PFSK-1 (cell line): ENCODE data around the gene PDZD11.
A peak's percentile ranks its signal among the peaks of the same experiment; 100 is the strongest.

ENCODE experiments used
- FOXP2 ChIP-seq: optimal IDR thresholded peaks from 2 replicates; pipeline ENCODE3; 2011; ENCODE audit warnings: borderline replicate concordance, control low read depth, inconsistent platforms; ENCODE audit not compliant: insufficient read depth; ENCODE audit errors: extremely low read length, extremely low read depth
- POLR2AphosphoS5 ChIP-seq: IDR thresholded peaks from 2 replicates; pipeline ENCODE4 v1.6.1; 2012; ENCODE audit warnings: low read depth, mild to moderate bottlenecking, control low read depth, low read length, moderate library complexity
- SIN3A ChIP-seq: IDR thresholded peaks from 2 replicates; pipeline ENCODE4 v1.6.1; 2012; ENCODE audit warnings: mild to moderate bottlenecking, low read length, moderate library complexity, borderline replicate concordance; ENCODE audit not compliant: insufficient read depth
- TAF1 ChIP-seq: IDR thresholded peaks from 2 replicates; pipeline ENCODE4 v1.6.1; 2012; ENCODE audit warnings: low read length, control low read depth, borderline replicate concordance; ENCODE audit not compliant: insufficient read depth
- TF ChIP-seq, protein P1 (sequence below), 2 experiments: IDR thresholded peaks; 2 replicates each; pipeline versions ENCODE4 v1.6.1 to v1.8.0; 2011 to 2012; ENCODE audit warnings: low read depth in 2 of 2, low read length in 2 of 2, control low read depth in 1 of 2, inconsistent platforms in 1 of 2, mild to moderate bottlenecking in 1 of 2, moderate library complexity in 1 of 2; ENCODE audit not compliant: insufficient read depth in 1 of 2

PDZD11 gene

GRCh38 chrX:70292788-70293187 lies 3.1 kb upstream of the PDZD11 start:
- TF ChIP-seq FOXP2 (no peak), TAF1 (no peak), SIN3A (no peak), POLR2AphosphoS5 (no peak)
- TF ChIP-seq, protein P1, sequence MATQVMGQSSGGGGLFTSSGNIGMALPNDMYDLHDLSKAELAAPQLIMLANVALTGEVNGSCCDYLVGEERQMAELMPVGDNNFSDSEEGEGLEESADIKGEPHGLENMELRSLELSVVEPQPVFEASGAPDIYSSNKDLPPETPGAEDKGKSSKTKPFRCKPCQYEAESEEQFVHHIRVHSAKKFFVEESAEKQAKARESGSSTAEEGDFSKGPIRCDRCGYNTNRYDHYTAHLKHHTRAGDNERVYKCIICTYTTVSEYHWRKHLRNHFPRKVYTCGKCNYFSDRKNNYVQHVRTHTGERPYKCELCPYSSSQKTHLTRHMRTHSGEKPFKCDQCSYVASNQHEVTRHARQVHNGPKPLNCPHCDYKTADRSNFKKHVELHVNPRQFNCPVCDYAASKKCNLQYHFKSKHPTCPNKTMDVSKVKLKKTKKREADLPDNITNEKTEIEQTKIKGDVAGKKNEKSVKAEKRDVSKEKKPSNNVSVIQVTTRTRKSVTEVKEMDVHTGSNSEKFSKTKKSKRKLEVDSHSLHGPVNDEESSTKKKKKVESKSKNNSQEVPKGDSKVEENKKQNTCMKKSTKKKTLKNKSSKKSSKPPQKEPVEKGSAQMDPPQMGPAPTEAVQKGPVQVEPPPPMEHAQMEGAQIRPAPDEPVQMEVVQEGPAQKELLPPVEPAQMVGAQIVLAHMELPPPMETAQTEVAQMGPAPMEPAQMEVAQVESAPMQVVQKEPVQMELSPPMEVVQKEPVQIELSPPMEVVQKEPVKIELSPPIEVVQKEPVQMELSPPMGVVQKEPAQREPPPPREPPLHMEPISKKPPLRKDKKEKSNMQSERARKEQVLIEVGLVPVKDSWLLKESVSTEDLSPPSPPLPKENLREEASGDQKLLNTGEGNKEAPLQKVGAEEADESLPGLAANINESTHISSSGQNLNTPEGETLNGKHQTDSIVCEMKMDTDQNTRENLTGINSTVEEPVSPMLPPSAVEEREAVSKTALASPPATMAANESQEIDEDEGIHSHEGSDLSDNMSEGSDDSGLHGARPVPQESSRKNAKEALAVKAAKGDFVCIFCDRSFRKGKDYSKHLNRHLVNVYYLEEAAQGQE (IDR thresholded peaks at IDR 0.05; ENCODE audit: insufficient read depth in 1 of 2, low read depth in 2 of 2, low read length in 2 of 2), result no peak

- no peak for TF ChIP-seq TAF1
- TF ChIP-seq, protein P1 (IDR thresholded peaks at IDR 0.05; ENCODE audit: insufficient read depth in 1 of 2, low read depth in 2 of 2, low read length in 2 of 2), result no peak
These were observed 447 bp downstream of the PDZD11 start for GRCh38 chrX:70289168-70289792.

DNA sequence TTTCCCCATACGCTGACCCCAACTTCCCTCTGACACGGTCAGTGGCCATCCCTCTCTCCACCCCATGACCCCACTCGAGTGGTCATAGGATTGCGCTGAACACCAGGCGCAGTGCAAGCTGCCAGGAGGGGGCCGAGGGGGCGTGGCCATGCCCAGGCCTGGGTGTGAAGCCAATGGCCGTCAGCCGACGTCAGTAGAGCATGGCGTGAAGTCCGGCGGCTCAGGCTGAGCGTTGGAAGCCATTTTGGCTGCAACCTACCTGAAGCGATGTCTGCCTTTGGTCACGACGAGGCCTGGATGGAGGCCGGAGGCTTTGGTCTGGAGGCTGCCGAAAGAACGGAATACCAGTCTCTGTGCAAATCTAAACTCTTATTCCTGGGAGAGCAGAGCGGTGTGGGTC lies 7.8 kb downstream of the PDZD11 start, which contains the start of gene RAB41:
Gene RAB41 (plus strand): TSS at position 222 of the 400 bp plus-strand sequence. CDS start 46 bp downstream, at position 268.
- no peak for TF ChIP-seq TAF1

- TF ChIP-seq POLR2AphosphoS5, result no peak
- TF ChIP-seq, protein P1 (IDR thresholded peaks at IDR 0.05; ENCODE audit: insufficient read depth in 1 of 2, low read depth in 2 of 2, low read length in 2 of 2), result peak; percentile 42 to 75; a peak in 2 of 4 replicates
These were observed 9.2 kb downstream of the PDZD11 start for GRCh38 chrX:70280573-70280972.

GRCh38 chrX:70279081-70279480 lies 10.6 kb downstream of the PDZD11 start:
- no peak for TF ChIP-seq FOXP2
- TF ChIP-seq POLR2AphosphoS5, result no peak
- no peak for TF ChIP-seq SIN3A
- TF ChIP-seq, protein P1 (IDR thresholded peaks at IDR 0.05; ENCODE audit: insufficient read depth in 1 of 2, low read depth in 2 of 2, low read length in 2 of 2), result no peak
